Type B pancreatic cell (in vitro differentiated cells): ENCODE measurements around the gene WDR1. TPM values are rescaled to one million over a fixed set of nuclear protein-coding genes. Genes with fewer than 3 reads are reported as not detected.

ENCODE experiments used
- DNase-seq: peaks from one replicate; pipeline ENCODE4 v3.0.0; 2021; ENCODE audit warnings: mixed read lengths; ENCODE audit not compliant: unreplicated experiment; ENCODE audit errors: extremely low spot score
- H3K27ac Mint-ChIP-seq: 2 replicates; pipeline ENCODE4 v1.8.0; 2021; ENCODE audit warnings: mild to moderate bottlenecking, mixed read lengths
- H3K27me3 Mint-ChIP-seq: 2 replicates; pipeline ENCODE4 v1.8.0; 2021; ENCODE audit warnings: mixed read lengths
- H3K36me3 Mint-ChIP-seq: 2 replicates; pipeline ENCODE4 v1.8.0; 2021; ENCODE audit warnings: mixed read lengths
- H3K4me1 Mint-ChIP-seq: one replicate; pipeline ENCODE4 v1.8.0; 2021; ENCODE audit warnings: mixed read lengths; ENCODE audit not compliant: unreplicated experiment
- H3K4me3 Mint-ChIP-seq: 2 replicates; pipeline ENCODE4 v1.8.0; 2021; ENCODE audit warnings: mild to moderate bottlenecking, mixed read lengths
- H3K9me3 Mint-ChIP-seq: 2 replicates; pipeline ENCODE4 v1.8.0; 2021; ENCODE audit warnings: mixed read lengths
- CTCF ChIP-seq: fragments of 200-600 bp; sonication (generic); conservative IDR thresholded peaks from 2 replicates; pipeline ENCODE4 v1.5.0; 2021; ENCODE audit warnings: antibody characterized with exemption, mild to moderate bottlenecking
- total RNA-seq: library from RNA; stranded (reverse); gene quantifications from 2 replicates; pipeline ENCODE4 v1.2.1, GENCODE V29; 2021; ENCODE audit warnings: low replicate concordance

Gene WDR1
- total RNA-seq, 1 donor from 2014 or later: 227 TPM

GRCh38 chr4:10154241-10154640 lies 37.6 kb upstream of the WDR1 start:
- no peak overlapping the region for H3K4me3 Mint-ChIP-seq

DNA sequence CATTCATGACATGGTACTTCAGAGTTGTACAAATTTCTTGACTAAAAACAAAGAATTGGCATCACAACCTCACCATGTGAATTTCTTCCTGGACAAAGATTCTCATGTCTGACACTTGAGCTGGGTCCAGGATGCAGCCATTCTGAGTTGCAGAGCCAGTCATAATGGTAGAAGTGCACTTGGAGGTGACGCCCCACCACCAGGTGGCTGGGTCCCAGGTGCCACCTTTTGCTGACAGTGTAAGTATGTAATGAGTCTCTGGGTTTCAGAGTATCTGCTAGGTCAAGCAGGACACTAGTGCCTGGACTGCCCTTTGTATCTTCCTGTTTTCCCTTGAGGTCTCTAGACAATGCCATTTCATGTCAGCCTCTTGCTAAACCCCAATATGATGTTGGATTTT lies 36.6 kb upstream of the WDR1 start:
- H3K4me3 Mint-ChIP-seq: no peak overlapping the region
- DNase-seq: no peak
- H3K4me1 Mint-ChIP-seq: peaks cover 6% of the 10 kb centered on the region
- no peak for TF ChIP-seq CTCF
- H3K9me3 Mint-ChIP-seq: no peaks in the 10 kb centered on the region
- H3K27me3 Mint-ChIP-seq: peaks cover 33% of the 10 kb centered on the region
- H3K36me3 Mint-ChIP-seq: no peaks in the 10 kb centered on the region
- H3K27ac Mint-ChIP-seq: no peak overlapping the region

More at GRCh38 chr4:10154241-10154640, 37.6 kb upstream of the WDR1 start:
- Mint-ChIP-seq H3K27me3 (peaks cover 34% of the 10 kb centered on the region), H3K4me1 (peaks cover 6% of the 10 kb centered on the region), H3K9me3 (no peaks in the 10 kb centered on the region), H3K27ac (no peak overlapping the region), H3K36me3 (no peaks in the 10 kb centered on the region)
- no peak for DNase-seq
- no peak for TF ChIP-seq CTCF

- DNase-seq: no peak
- Mint-ChIP-seq H3K4me3 (no peak overlapping the region), H3K27me3 (peaks cover 23% of the 10 kb centered on the region), H3K27ac (no peak overlapping the region), H3K4me1 (peaks cover 4% of the 10 kb centered on the region), H3K9me3 (no peaks in the 10 kb centered on the region), H3K36me3 (no peaks in the 10 kb centered on the region)
- TF ChIP-seq CTCF: no peak
Measured at GRCh38 chr4:10151182-10151581, 34.6 kb upstream of the WDR1 start.

- no peaks in the 10 kb centered on the region for H3K9me3 Mint-ChIP-seq
- no peak for DNase-seq
- no peak overlapping the region for H3K27ac Mint-ChIP-seq
- peaks cover 4% of the 10 kb centered on the region for H3K4me1 Mint-ChIP-seq
- peaks cover 30% of the 10 kb centered on the region for H3K27me3 Mint-ChIP-seq
- TF ChIP-seq CTCF: no peak
- H3K4me3 Mint-ChIP-seq: no peak overlapping the region
- no peaks in the 10 kb centered on the region for H3K36me3 Mint-ChIP-seq
Measured at GRCh38 chr4:10144966-10145365, 28.4 kb upstream of the WDR1 start.

DNA sequence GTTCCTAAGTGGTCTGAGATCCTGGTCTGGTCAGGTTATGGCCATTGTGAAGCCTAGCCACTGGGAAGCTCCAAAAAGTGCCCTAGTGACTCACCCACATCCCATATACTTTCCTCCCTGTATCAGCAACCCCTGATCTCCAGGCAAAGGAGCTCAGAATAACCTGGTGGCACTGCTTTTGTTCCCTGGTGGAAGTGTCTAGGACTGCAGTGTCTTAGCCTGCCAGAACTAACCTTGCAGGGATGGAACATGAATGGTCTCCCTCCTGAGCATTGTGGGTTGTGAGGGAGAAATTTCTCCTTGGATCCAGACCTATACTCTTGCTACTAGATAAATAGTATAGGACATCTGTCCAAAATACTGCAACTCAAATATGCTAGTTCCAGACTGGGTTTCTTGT lies 27.9 kb upstream of the WDR1 start:
- H3K9me3 Mint-ChIP-seq: no peaks in the 10 kb centered on the region
- H3K27me3 Mint-ChIP-seq: peaks cover 30% of the 10 kb centered on the region
- no peak for DNase-seq
- no peak overlapping the region for H3K4me3 Mint-ChIP-seq
- no peak for TF ChIP-seq CTCF
- no peak overlapping the region for H3K27ac Mint-ChIP-seq
- no peaks in the 10 kb centered on the region for H3K36me3 Mint-ChIP-seq
- H3K4me1 Mint-ChIP-seq: peaks cover 4% of the 10 kb centered on the region

DNA sequence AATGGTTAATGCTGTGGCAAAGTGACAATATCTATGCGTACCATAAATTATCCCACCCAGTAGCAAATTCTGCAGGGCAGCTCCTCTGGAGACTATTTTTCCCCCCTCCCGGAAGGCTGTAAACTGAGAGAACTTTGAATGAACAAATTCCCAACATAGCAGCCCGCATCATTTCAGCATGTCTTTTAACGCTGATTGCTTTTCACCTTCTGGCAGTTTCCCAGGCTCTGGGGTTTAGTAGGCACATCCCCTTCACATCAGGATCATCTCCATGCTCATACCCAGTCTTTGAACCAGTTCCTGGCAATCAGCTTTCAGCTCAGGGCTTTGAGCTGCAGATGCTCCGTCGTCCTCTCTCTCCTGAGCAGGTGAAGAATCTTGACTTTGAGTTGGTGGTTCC lies 26.6 kb upstream of the WDR1 start:
- H3K27ac Mint-ChIP-seq: no peak overlapping the region
- H3K36me3 Mint-ChIP-seq: no peaks in the 10 kb centered on the region
- no peak for TF ChIP-seq CTCF
- H3K4me1 Mint-ChIP-seq: peaks cover 4% of the 10 kb centered on the region
- H3K4me3 Mint-ChIP-seq: no peak overlapping the region
- peaks cover 34% of the 10 kb centered on the region for H3K27me3 Mint-ChIP-seq
- no peaks in the 10 kb centered on the region for H3K9me3 Mint-ChIP-seq
- DNase-seq: no peak
